Measurements from ENCODE around the gene DNAAF8.

The DNAAF8 gene

GRCh38 chr16:4766875-4767628 lies 32.7 kb downstream of the DNAAF8 start, which contains the start of gene ZNF500:
Gene ZNF500, minus strand, starts transcription at chr16:4767162. Its CDS starts 1,184 bp downstream, at chr16:4765978.
- DNase-seq (ENCODE audit: low read depth): peak; percentile 96
- no peak for TF ChIP-seq CTCF (IDR thresholded peaks at IDR 0.05; ENCODE audit: low read length, missing control alignments)
- H3K4me3 ChIP-seq (replicated peaks; ENCODE audit: low read depth, low read length): peak within 1 kb of the TSS; percentile 90

GRCh38 chr16:4767872-4768548 lies 33.7 kb downstream of the DNAAF8 start:
- peak; percentile 26 for DNase-seq (ENCODE audit: low read depth)
- no peak for TF ChIP-seq CTCF (IDR thresholded peaks at IDR 0.05; ENCODE audit: low read length, missing control alignments)
- peak overlapping the region; percentile 70 for H3K4me3 ChIP-seq (replicated peaks; ENCODE audit: low read depth, low read length)

- peak overlapping the region; percentile 70 for H3K4me3 ChIP-seq (replicated peaks; ENCODE audit: low read depth, low read length)
- peak; percentile 95 for DNase-seq (ENCODE audit: low read depth)
- no peak for TF ChIP-seq CTCF (IDR thresholded peaks at IDR 0.05; ENCODE audit: low read length, missing control alignments)
These were observed 34.4 kb downstream of the DNAAF8 start for GRCh38 chr16:4768549-4769305.

- H3K4me3 ChIP-seq (replicated peaks; ENCODE audit: low read depth, low read length): peak overlapping the region; percentile 70
- no peak for DNase-seq (ENCODE audit: low read depth)
- no peak for TF ChIP-seq CTCF (IDR thresholded peaks at IDR 0.05; ENCODE audit: low read length, missing control alignments)
These were observed 34.9 kb downstream of the DNAAF8 start for GRCh38 chr16:4769306-4769638.

GRCh38 chr16:4771646-4772045 lies 37.3 kb downstream of the DNAAF8 start:
- no peak for TF ChIP-seq CTCF (IDR thresholded peaks at IDR 0.05; ENCODE audit: low read length, missing control alignments)
- no peak for DNase-seq (ENCODE audit: low read depth)
- H3K4me3 ChIP-seq (replicated peaks; ENCODE audit: low read depth, low read length): no peak overlapping the region

GRCh38 chr16:4772351-4772750 lies 38.0 kb downstream of the DNAAF8 start:
- DNase-seq (ENCODE audit: low read depth): no peak
- no peak for TF ChIP-seq CTCF (IDR thresholded peaks at IDR 0.05; ENCODE audit: low read length, missing control alignments)
- no peak overlapping the region for H3K4me3 ChIP-seq (replicated peaks; ENCODE audit: low read depth, low read length)

Measured in fibroblast of pulmonary artery (primary cell).